SKM-1 (cell line): ENCODE results near the gene AGTPBP1.
"Not testable (repeated sequence)": the region's sequence is repeated elsewhere in the genome, so short reads cannot be mapped to it uniquely, and the experiment has no call there.

Source experiments
- DNase-seq: peaks from one replicate; lab custom pipeline; 2025; ENCODE audit not compliant: unreplicated experiment; lab: John Stamatoyannopoulos, UW

AGTPBP1 gene

DNA sequence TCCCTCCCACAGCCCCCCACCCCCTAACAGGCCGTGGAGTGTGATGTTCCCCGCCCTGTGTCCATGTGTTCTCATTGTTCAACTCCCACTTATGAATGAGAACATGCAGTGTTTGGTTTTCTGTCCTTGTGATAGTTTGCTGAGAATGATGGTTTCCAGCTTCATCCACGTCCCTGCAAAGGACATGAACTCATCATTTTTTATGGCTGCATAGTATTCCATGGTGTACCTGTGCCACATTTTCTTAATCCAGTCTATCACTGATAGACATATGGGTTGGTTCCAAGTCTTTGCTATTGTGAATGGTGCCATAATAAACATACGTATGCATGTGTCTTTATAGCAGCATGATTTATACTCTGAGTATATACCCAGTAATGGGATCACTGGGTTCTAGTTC is 23.9 kb downstream of the AGTPBP1 start:
- DNase-seq: not testable (repeated sequence)

DNA sequence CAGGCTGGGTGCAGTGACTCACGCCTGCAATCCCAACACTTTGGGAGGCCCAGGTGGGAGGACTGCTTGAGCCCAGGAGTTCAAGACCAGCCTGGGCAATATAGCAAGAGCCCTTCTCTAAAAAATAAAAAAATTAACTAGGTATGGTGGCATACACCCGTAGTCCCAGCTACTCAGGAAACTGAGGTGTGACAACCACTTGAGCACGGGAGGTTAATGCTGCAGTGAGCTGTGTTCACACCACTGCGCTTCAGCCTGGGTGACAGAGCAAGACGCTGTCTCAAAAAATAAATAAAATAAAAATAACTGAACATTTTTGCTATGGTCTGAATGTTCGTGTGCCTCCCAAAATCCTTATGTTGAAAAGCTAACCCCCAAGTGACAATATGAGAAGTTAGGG is 24.5 kb downstream of the AGTPBP1 start:
- DNase-seq: no peak

DNA sequence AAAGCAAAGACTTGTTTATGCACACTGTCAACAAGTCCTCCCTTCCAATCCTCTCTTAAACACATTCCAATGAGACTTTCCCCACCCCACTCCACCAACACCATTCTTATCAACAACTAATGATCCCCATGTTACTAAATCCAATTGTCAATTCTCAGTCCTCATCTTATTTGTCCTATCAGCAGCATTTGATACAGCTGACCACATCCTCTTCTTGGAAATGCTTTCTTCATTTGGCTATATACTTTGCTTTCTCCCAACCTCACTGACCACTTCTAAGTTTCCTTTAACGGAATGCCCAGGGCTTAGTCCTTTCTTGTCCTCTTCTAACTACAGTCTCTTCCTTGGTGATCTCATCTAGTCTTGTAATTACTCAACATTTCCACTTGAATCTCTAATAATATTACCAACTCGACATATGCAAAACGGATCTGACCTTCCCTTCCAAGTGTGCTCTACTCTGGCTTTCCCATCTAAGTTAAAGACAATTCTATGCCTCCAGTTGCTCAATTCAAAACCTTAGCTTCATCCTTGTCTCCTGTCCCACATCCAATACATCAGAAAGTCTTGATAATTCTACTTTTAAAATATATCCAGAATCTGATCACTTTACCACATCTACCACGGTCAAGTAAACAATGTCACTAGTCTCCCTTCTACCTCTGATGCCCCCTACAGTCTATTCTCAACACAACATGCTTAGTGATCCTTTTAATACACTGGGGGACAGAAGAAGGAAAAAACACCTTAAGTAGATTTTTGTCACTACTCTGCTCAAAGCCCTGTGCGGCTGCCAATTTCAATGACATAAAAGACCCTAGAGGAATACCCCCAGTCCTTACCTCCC is 25.5 kb downstream of the AGTPBP1 start:
- DNase-seq: peak; percentile 7

DNA sequence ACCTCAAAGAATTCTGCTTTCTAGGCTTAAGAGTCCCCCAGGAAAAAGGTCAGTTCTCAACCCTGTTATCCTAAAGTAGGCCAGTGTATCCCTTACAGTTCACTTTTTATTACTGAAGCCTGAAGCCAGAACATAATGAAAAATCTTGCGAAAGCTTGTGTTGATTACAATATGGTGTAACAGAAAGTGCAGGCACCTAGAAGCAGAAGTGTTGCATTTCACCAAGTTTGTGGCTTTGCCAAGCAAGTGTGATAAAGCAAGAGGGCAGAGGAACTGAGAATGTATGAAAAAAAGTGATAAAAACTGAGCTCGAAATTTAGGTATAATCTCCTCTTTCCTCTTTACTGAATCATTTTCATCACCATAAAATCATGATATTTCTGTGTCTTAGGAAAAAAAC is 26.2 kb downstream of the AGTPBP1 start:
- DNase-seq: peak; percentile 46

DNA sequence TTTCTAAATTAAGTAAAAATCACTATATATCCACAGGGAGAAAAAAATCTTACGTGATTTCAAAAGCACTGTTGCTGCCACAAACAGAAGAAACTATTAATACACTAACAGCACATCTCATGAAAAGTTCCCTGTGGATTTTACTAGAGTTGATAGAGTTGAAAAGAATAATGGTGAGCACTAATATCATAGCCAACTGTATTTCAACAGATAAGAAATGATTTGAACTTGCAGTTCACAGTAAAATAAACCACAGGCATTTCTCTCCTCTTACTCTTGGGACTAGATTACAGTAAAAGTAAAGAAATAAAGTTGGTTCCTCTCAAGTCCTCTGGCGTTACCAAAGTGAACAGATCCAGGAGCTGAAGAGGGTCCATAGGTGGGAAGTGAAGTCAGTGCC is 27.9 kb downstream of the AGTPBP1 start:
- no peak for DNase-seq

DNA sequence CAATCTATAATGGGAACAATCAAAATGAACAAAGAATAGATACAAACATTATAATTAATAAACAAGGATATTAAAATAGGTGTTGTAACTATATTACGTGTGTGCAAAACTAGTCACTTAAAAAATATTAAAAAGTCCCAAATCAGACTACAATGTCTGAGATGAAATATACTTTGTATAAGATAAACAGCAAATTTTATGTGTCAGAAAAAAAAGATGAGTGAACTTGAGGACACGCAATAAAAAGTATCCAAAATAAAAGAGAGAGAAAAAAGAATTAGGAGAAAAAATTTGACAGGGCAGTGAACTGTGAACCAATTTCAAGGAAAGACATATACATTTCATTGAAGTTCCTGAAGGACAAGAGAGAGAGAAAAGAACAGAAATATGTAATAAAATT is 37.0 kb downstream of the AGTPBP1 start:
- no peak for DNase-seq

DNA sequence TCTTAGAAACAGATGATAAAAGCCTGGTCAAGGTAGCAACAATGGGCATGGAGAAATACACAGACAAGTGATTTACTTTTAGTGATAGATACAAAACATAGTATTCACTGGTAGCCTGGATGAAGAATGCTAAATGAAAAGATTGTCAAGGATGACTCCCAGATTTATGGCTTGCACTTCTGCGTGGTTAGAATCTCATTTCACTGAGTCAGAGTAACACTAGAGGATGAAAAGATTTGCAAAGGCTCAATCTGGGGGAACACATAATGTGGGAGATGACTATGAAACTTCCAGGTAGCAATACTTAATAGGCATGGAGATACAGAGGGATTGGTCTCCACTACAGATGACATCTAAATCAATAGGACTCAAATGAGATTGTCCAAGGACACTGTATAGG is 38.4 kb downstream of the AGTPBP1 start:
- no peak for DNase-seq

DNA sequence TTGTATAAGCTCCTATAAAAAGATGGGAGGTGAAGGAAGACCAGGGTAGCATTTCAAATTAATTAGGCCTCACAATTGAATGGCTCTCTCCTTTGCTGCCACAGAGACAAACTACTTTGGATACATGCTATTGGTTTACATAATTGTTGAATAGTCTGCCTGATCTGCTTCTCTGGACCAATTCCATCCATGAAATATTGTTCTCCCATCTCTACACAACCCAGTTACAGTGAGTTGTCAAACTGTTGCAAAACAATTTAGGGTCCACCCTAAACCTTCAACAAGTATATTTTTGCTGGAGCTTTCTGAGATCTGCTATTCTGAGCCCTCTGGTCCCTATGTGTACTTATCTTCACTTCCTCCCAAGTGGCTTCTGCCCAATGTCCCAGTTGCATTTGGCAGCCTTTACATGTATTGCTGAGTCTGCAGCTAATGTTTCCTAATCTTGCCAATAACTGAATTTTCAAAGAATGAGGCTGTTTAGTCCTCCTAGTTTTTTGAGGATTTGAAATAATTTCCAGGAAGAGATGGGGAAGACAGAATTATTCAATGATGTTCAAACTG is 38.9 kb downstream of the AGTPBP1 start:
- no peak for DNase-seq

DNA sequence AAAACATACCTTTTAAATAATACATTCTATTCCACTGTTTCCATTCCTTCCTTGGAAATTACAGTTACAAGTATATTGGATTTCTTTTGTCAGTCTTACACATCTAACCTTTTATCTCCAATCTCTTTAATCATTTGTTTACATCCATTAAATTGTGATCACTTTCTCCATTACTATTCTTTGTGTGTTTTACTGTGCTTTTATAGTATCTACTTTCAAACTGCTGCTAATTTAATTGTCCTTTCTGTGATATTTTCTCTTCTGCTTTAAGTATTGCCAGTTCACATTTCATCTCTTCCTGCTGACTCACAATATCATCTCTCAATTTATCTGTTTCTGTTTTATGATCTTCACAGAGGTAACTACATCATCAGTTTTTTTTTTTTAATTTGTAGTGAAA is 39.6 kb downstream of the AGTPBP1 start:
- no peak for DNase-seq

DNA sequence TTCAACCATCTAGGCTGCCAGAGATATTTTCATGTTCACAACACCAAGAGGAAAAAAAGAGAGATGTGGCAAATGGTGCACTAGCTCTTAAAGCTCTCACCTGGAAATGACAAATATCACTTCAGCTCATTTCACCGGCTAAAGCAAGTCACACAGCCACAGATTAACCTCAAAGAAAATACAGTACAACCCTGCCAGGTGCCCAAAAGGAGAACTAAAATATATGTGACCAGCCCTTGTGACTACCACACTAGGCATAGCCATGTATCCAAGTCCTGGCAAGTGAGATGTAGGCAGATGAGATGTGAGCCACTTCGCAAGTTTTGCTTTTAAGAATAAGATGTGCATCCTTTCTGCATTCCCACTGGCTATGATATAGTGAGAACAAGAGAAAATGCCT is 41.4 kb downstream of the AGTPBP1 start:
- no peak for DNase-seq

DNA sequence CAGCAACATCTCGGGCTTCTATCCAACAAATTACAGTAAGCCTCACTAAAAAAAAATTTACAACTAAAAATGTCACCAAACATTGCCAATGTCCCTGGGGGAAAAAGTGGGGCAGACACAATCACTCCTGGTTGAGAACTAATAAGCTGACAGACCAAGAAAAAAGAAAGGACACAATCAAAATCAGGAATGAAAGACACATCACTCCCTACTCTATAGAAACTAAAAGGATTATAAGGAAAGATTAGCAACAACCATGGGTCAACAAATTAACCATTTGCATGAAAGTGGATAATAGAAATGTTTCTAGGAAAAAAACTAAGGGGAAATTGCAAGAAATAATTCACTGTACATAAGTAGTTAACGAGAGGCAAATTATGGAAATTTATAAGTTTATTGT is 53.4 kb downstream of the AGTPBP1 start:
- no peak for DNase-seq

DNA sequence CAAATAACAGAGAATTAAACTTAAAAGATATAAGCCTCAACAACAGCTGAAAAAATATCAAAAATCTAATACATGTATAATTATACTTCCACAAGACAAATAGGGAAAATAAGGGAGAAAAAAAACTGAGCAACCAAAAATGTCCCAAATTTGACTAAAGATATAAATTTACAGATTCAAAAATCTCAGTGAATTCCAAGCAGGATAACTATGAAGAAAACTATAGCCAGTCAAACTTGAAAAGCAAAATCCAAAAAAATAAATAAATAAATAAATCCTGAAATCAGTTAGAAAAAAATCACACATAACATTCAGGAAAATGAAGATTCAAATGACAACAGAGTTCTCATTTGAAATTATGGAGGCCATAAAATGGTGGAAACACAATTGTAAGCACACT is 56.7 kb downstream of the AGTPBP1 start:
- no peak for DNase-seq

DNA sequence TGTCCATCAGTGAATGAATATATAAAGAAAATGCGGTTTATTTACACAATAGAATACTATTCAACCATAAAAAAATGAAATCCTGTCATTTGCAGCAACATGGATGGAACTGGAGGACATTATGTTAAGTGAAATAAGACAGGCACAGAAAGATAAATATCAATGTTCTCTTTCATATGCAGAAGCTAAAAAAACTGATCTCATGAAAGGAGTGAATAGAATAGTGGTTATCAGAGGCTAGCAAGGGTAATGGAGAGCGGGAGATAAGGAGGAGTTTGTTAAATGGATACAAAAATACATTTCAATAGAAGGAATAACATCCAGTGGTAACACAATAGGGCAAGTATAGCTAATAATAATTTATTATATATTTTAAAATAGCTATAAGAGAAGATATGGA is 65.0 kb downstream of the AGTPBP1 start:
- no peak for DNase-seq

DNA sequence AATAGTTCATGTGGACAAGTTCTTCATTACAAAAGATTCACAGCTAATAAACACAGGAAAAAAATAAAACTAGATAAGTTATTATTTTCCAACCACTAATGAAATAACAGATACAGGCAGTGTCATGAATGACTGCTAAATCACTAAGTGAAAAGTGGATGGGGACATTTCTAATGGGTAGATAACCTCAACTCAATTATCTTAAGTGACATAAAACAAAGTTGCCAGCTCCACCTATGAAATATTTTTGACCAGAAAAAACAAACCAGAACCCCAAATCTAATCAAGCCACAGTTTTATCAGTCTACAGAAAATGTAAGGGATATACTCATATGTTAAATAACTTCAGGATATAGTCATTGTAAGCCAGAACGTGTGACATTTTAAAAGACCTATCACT is 74.4 kb downstream of the AGTPBP1 start:
- DNase-seq: no peak

DNA sequence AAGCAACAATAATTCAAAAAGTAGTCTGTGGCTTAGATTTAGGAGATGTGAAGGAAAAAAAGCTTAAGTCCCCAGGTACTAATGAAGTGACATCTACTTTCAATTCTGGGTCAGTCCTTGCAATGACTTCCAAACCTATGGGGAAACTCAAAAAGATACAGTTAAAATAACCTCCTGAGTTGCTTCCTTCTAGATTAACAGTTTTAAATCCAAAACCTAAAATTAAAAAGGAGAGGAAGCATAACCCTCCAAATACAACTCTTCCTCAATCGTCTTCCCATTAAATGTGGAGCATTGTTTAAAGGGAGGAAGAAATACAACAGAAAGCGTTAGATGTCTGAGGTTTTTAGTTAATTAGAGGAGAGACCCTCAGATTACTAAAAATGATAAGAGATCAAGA is 75.7 kb downstream of the AGTPBP1 start:
- no peak for DNase-seq

DNA sequence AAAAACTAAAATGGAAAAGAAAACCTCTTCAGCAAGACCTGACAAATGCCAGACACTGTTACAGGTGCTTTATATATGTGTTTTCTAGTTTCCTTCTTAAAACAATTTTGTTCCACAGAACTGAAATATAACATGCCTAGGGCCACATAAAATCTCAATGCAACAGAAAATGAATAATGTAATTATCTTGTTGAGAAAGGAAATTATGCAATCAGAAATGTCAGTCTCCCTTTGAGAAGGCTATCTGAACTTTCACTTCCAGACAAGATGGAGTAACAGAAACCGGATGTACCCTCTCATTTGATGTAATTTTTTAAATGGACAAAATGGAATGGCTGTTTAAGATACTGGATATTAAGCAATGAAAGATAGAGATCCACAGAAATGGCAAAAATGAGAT is 79.2 kb downstream of the AGTPBP1 start:
- DNase-seq: no peak

DNA sequence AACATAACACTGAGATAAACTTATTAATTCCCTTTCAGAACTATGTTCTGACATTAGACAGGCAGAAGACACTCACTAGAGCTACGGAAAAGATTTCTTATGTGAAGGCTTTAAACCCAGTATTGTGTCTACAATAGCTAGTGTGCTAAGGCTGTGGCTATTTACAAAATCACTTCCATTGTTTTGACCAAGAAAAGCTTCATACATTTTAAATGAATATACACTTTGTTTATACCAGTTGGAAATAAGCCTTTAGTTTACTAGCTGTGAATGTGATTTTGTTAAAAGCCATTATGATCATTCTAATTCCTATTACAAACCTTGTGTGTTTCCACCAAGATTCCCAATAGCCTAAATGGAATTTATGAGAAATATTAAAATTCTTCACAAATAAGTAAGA is 83.0 kb downstream of the AGTPBP1 start:
- DNase-seq: no peak

DNA sequence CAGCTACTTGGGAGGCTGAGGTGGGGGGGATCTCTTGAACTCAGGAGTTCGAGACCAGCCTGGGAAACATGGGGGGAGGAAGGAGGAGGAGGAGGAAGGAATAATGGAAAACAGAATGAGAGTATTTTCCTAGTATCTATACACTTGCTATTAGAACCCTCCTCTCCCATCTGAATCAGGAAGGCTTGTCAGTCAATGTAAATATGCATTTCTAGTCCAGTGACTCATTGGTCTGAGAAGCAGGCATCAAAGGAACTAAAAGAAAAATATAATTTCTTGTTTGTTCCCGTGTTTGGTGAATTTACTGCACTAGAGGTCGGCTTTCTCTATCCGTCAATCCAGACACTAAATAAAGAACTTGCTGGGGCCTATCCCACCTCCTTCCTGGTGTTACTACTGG is 88.6 kb downstream of the AGTPBP1 start:
- no peak for DNase-seq

DNA sequence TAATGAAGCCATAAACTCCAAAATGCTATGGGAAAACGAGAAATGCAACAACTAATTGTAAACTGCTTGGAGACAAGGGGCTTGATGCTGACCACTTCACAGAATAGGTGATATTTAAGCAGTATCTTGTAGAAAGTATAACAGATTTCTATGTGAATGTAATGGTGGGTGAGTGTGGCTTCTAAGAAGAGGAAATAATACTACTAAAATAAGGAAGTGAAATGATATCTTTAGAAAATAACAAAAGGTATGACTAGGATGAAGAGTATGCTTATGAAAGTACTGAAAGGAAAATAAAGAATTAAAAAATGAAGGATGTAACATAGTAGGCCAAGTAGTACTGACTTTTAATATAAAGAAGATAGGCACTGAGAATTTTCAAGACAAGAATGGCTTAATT is 94.2 kb downstream of the AGTPBP1 start:
- no peak for DNase-seq

DNA sequence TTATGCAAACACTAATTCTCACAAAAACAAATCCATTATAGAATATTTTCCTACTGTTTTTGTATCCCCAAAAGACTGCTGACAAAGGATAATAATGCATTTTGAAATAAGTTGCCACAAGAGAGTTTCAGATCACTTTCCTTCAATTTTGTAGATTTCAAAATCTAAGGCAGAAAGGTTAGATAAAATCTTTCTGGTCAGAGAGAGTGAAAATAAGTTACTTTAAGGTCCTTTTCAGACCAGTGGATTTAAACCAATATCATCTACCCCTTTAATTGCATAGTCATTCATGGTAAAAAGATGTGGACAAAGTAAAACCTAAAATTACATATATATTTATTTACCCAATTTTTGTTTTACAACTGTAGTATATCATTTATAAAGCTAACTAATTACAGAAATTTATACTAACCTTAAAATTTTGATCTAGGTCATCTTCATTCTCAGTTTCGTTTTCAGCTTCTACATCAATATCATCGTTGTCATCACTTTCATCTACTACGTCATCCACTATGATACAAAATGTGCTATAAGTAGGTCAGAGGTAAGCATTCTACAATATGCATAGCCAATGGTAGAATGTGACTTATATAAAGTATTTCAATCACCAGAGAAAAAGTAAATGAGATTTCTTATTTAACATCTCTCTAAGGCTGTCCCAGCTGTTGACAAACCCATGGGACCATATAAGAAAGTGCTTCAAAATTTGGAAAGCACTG is 95.7 kb downstream of the AGTPBP1 start:
- DNase-seq: no peak

DNA sequence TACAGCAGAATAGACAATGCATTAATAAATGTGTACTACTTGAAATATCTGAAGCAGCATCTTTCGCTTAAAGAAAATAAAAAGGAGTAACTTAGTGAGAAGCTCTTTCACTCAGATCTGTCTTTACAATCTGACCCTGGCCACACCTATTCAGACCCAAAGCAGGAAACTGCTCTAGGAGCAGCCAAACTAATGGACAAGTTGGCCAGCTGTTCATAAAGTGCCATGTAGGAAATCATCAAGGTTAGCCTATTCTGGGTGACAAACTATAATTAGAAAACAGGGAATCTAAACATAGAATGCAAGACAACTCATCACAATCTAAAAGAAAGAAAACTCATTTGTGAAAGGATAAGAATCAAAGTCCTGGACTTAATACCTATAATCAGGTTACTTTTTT is 101.3 kb downstream of the AGTPBP1 start:
- no peak for DNase-seq

DNA sequence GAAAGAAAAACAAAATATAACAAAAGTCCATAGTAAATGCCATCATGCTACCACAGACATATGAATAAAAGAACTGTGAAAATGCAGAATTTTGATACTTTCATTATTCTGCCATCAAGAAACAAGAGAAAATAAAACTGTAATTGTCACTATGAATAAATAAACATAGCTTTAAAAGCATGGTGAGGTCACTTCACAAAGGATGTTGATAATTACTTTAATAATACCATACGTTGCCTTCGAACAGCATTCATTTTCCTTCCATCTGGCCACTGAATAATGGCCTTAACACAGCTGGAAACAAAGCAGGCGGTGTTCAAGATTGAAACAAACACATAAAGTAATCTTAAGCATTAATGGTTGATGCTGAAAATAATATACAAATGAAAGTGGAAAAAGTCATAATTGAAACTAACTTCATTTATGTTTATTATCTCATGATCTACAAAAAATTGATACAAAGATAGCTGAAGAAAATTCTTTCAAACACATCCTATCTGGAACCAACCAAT is 102.0 kb downstream of the AGTPBP1 start:
- DNase-seq: no peak
